HepG2 (cell line): ENCODE data around the gene AKAP6. TPM values are rescaled to one million over a fixed set of nuclear protein-coding genes. Genes with fewer than 3 reads are reported as not detected.
A peak's percentile ranks its signal among the peaks of the same experiment; 100 is the strongest.

Experiments used
- CHD4 ChIP-seq: fragments of 200-600 bp; sonication (generic); IDR thresholded peaks from 2 replicates; pipeline ENCODE4 v1.7.0; 2017; ENCODE audit warnings: mild to moderate bottlenecking, low read length, borderline replicate concordance
- EHMT2 ChIP-seq: fragments of 200-600 bp; sonication (generic); IDR thresholded peaks from 2 replicates; pipeline ENCODE4 v1.7.0; 2017; ENCODE audit warnings: antibody characterized with exemption, low read depth, low read length, borderline replicate concordance
- GABPA ChIP-seq, 2 experiments: IDR thresholded peaks; 2 replicates each; pipeline ENCODE4 v1.6.1; 2011 to 2016; ENCODE audit warnings: low read depth in 2 of 2, low read length in 1 of 2, missing biosample characterization in 1 of 2, missing genetic modification characterization in 1 of 2
- HNRNPLL ChIP-seq: fragments of 200-400 bp; formaldehyde crosslinking; IDR thresholded peaks from 2 replicates; pipeline ENCODE4 v1.6.1; 2017; ENCODE audit warnings: mild to moderate bottlenecking, low read depth, low read length; ENCODE audit not compliant: poor library complexity, severe bottlenecking
- HOMEZ ChIP-seq: IDR thresholded peaks from 2 replicates; pipeline ENCODE4 v1.6.1; 2016; ENCODE audit warnings: low read depth
- MAFK ChIP-seq, 2 experiments: IDR thresholded peaks in 1 of 2; conservative IDR thresholded peaks in 1 of 2; 2 replicates each; pipeline ENCODE4 v1.6.1; 2011; ENCODE audit warnings: improper control_type of control experiment in 2 of 2, low read length in 2 of 2
- NAIF1 ChIP-seq: sonication (generic); formaldehyde crosslinking; IDR thresholded peaks from 2 replicates; pipeline ENCODE4 v1.5.0; 2020; ENCODE audit warnings: mild to moderate bottlenecking, missing genetic modification reagents, borderline replicate concordance
- SOX6 ChIP-seq, 2 experiments: fragments of 450-650 bp in 1 of 2; sonication (generic) in 1 of 2; formaldehyde crosslinking in 1 of 2; IDR thresholded peaks; 2 replicates each; pipeline versions ENCODE4 v1.4.0 to v1.6.1; 2017 to 2020; ENCODE audit warnings: antibody characterized with exemption in 1 of 2, mild to moderate bottlenecking in 1 of 2, missing genetic modification reagents in 1 of 2
- THAP11 ChIP-seq: IDR thresholded peaks from 2 replicates; pipeline ENCODE4 v1.6.1; 2016; ENCODE audit warnings: missing biosample characterization, missing genetic modification reagents
- ZNF3 ChIP-seq: IDR thresholded peaks from 2 replicates; pipeline ENCODE4 v1.7.0; 2017; ENCODE audit warnings: inconsistent platforms
- ZNF558 ChIP-seq: sonication (generic); formaldehyde crosslinking; IDR thresholded peaks from 2 replicates; pipeline ENCODE4 v1.9.0; 2022; ENCODE audit warnings: mild to moderate bottlenecking, missing genetic modification reagents, borderline replicate concordance
- ZNF615 ChIP-seq: sonication (generic); formaldehyde crosslinking; IDR thresholded peaks from 2 replicates; pipeline ENCODE4 v1.5.0; 2020; ENCODE audit warnings: mild to moderate bottlenecking, missing genetic modification reagents, borderline replicate concordance
- ZNF720 ChIP-seq: sonication (generic); formaldehyde crosslinking; IDR thresholded peaks from 2 replicates; pipeline ENCODE4 v1.4.0; 2020; ENCODE audit warnings: missing genetic modification reagents
- ZSCAN22 ChIP-seq: sonication (generic); formaldehyde crosslinking; IDR thresholded peaks from 2 replicates; pipeline ENCODE4 v1.4.0; 2020; ENCODE audit warnings: mild to moderate bottlenecking, missing genetic modification reagents
- polyA plus RNA-seq, 8 experiments: library from polyadenylated mRNA; depleted of rRNA in 3 of 8; stranded (reverse) in 7 of 8; unstranded in 1 of 8; fragments of >200 nt; fragmentation: Illumina TruSeq in 4 of 8; extraction: Trizol in 4 of 8; gene quantifications; 2 replicates each; pipeline versions ENCODE4 v1.2.1 to v1.2.3, GENCODE V29; 2011 to 2016; ENCODE audit warnings: low read depth in 4 of 8, missing spikeins in 1 of 8, mixed read lengths in 1 of 8; ENCODE audit not compliant: insufficient read depth in 1 of 8
- total RNA-seq, 5 experiments: library from RNA; depleted of rRNA; stranded (reverse); fragments of >200 nt; fragmentation: Illumina TruSeq; extraction: Trizol; gene quantifications; 2 replicates each; pipeline ENCODE4 v1.2.3, GENCODE V29; 2016; ENCODE audit warnings: low read depth in 1 of 5
- TF ChIP-seq, protein P1 (sequence below): sonication (generic); formaldehyde crosslinking; IDR thresholded peaks from 2 replicates; pipeline ENCODE4 v1.4.0; 2020; ENCODE audit warnings: mild to moderate bottlenecking, missing genetic modification reagents, borderline replicate concordance
- TF ChIP-seq, protein P2 (sequence below): sonication (generic); formaldehyde crosslinking; IDR thresholded peaks from 2 replicates; pipeline ENCODE4 v1.4.0; 2020; ENCODE audit warnings: missing genetic modification reagents, low read depth, mild to moderate bottlenecking, borderline replicate concordance

The AKAP6 gene
- total and polyA plus RNA-seq, 2 of the 13 experiments (the other 11 are each of a cell fraction or from before 2014, with no cell fraction given): 1.4 TPM

GRCh38 chr14:32341947-32342846 is 13.1 kb downstream of the AKAP6 start (continued):
- TF ChIP-seq GABPA (IDR thresholded peaks at IDR 0.05; ENCODE audit: low read depth, low read length) (no peak), GABPA (CRISPR knock-in tag; IDR thresholded peaks at IDR 0.05; ENCODE audit: low read depth) (no peak), ZNF558 (CRISPR knock-in tag) (0 out of 2 replicates have a peak, but pooled peaks have one; percentile 34), HNRNPLL (no peak), SOX6 (IDR thresholded peaks at IDR 0.05) (no peak), SOX6 (CRISPR knock-in tag; IDR thresholded peaks at IDR 0.05) (no peak), ZNF3 (CRISPR knock-in tag) (no peak), THAP11 (no peak), CHD4 (no peak), ZNF720 (no peak), HOMEZ (CRISPR knock-in tag) (no peak), ZNF615 (no peak), MAFK (conservative IDR thresholded peaks at IDR 0.05 in 1 of 2, IDR thresholded peaks at IDR 0.05 in 1 of 2; ENCODE audit: low read length in 2 of 2) (peak; percentile 85 to 90), ZSCAN22 (CRISPR knock-in tag) (no peak), EHMT2 (no peak), NAIF1 (CRISPR knock-in tag) (no peak)
- TF ChIP-seq, protein P1, sequence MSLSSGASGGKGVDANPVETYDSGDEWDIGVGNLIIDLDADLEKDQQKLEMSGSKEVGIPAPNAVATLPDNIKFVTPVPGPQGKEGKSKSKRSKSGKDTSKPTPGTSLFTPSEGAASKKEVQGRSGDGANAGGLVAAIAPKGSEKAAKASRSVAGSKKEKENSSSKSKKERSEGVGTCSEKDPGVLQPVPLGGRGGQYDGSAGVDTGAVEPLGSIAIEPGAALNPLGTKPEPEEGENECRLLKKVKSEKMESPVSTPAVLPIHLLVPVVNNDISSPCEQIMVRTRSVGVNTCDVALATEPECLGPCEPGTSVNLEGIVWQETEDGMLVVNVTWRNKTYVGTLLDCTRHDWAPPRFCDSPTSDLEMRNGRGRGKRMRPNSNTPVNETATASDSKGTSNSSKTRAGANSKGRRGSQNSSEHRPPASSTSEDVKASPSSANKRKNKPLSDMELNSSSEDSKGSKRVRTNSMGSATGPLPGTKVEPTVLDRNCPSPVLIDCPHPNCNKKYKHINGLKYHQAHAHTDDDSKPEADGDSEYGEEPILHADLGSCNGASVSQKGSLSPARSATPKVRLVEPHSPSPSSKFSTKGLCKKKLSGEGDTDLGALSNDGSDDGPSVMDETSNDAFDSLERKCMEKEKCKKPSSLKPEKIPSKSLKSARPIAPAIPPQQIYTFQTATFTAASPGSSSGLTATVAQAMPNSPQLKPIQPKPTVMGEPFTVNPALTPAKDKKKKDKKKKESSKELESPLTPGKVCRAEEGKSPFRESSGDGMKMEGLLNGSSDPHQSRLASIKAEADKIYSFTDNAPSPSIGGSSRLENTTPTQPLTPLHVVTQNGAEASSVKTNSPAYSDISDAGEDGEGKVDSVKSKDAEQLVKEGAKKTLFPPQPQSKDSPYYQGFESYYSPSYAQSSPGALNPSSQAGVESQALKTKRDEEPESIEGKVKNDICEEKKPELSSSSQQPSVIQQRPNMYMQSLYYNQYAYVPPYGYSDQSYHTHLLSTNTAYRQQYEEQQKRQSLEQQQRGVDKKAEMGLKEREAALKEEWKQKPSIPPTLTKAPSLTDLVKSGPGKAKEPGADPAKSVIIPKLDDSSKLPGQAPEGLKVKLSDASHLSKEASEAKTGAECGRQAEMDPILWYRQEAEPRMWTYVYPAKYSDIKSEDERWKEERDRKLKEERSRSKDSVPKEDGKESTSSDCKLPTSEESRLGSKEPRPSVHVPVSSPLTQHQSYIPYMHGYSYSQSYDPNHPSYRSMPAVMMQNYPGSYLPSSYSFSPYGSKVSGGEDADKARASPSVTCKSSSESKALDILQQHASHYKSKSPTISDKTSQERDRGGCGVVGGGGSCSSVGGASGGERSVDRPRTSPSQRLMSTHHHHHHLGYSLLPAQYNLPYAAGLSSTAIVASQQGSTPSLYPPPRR: no peak
- TF ChIP-seq, protein P2, sequence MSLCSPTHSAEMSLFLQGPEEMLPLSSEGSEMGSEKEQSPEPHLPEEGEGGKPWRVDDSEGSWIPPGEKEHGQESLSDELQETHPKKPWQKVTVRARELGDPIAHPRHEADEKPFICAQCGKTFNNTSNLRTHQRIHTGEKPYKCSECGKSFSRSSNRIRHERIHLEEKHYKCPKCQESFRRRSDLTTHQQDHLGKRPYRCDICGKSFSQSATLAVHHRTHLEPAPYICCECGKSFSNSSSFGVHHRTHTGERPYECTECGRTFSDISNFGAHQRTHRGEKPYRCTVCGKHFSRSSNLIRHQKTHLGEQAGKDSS (CRISPR knock-in tag): no peak
- TF ChIP-seq, all 625 proteins: peak for 4
